HepG2 (cell line): ENCODE data around the gene VAV2. TPM values are rescaled to one million over a fixed set of nuclear protein-coding genes. Genes with fewer than 3 reads are reported as not detected.

ENCODE experiments used
- EZH2 ChIP-seq: conservative IDR thresholded peaks from 2 replicates; pipeline ENCODE4 v1.6.1; 2012; ENCODE audit warnings: mild to moderate bottlenecking, low read depth, low read length, moderate library complexity
- FOXP4 ChIP-seq: sonication (generic); formaldehyde crosslinking; IDR thresholded peaks from 2 replicates; pipeline ENCODE4 v1.4.0; 2020; ENCODE audit warnings: missing genetic modification reagents
- GTF3A ChIP-seq: sonication (generic); formaldehyde crosslinking; conservative IDR thresholded peaks from 2 replicates; pipeline ENCODE4 v1.4.0; 2020; ENCODE audit warnings: mild to moderate bottlenecking, missing genetic modification reagents
- HNF4A ChIP-seq: sonication (generic); formaldehyde crosslinking; IDR thresholded peaks from 2 replicates; pipeline ENCODE4 v1.4.0; 2020; ENCODE audit warnings: missing genetic modification reagents
- MLX ChIP-seq: IDR thresholded peaks from 2 replicates; pipeline ENCODE4 v1.6.1; 2016
- MTF2 ChIP-seq: sonication (generic); formaldehyde crosslinking; IDR thresholded peaks from 2 replicates; pipeline ENCODE4 v1.5.0; 2020; ENCODE audit warnings: missing genetic modification reagents, borderline replicate concordance
- PBX3 ChIP-seq: sonication (generic); formaldehyde crosslinking; IDR thresholded peaks from 2 replicates; pipeline ENCODE4 v1.8.1; 2023; ENCODE audit warnings: missing genetic modification reagents, inconsistent platforms, borderline replicate concordance
- PHF20 ChIP-seq: sonication (generic); formaldehyde crosslinking; IDR thresholded peaks from 2 replicates; pipeline ENCODE4 v1.5.0; 2020; ENCODE audit warnings: mild to moderate bottlenecking, missing genetic modification reagents
- POLR2G ChIP-seq: fragments of 200-400 bp; formaldehyde crosslinking; IDR thresholded peaks from 2 replicates; pipeline ENCODE4 v1.6.1; 2018; ENCODE audit warnings: mild to moderate bottlenecking, low read depth, low read length, moderate library complexity
- RNF219 ChIP-seq: sonication (generic); formaldehyde crosslinking; IDR thresholded peaks from 2 replicates; pipeline ENCODE4 v1.5.0; 2020; ENCODE audit warnings: mild to moderate bottlenecking, missing genetic modification reagents
- SKI ChIP-seq: fragments of 450-650 bp; IDR thresholded peaks from one replicate; pipeline ENCODE4 v1.6.1; 2018; ENCODE audit warnings: mild to moderate bottlenecking; ENCODE audit not compliant: partially characterized antibody
- SRSF9 ChIP-seq: fragments of 200-400 bp; formaldehyde crosslinking; IDR thresholded peaks from 2 replicates; pipeline ENCODE4 v1.6.1; 2018; ENCODE audit warnings: borderline replicate concordance, mild to moderate bottlenecking, low read depth, low read length; ENCODE audit not compliant: insufficient read depth, poor library complexity, severe bottlenecking
- ZNF207 ChIP-seq: fragments of 450-650 bp; IDR thresholded peaks from 2 replicates; pipeline ENCODE4 v1.6.1; 2016; ENCODE audit warnings: antibody characterized with exemption, borderline replicate concordance
- ZNF33B ChIP-seq: sonication (generic); formaldehyde crosslinking; IDR thresholded peaks from 2 replicates; pipeline ENCODE4 v1.5.1; 2020; ENCODE audit warnings: mild to moderate bottlenecking, missing genetic modification reagents
- ZNF350 ChIP-seq: sonication (generic); formaldehyde crosslinking; IDR thresholded peaks from 2 replicates; pipeline ENCODE4 v1.4.0; 2020; ENCODE audit warnings: mild to moderate bottlenecking, low read depth, missing genetic modification reagents, borderline replicate concordance
- ZNF597 ChIP-seq: sonication (generic); formaldehyde crosslinking; IDR thresholded peaks from 2 replicates; pipeline ENCODE4 v1.5.0; 2020; ENCODE audit warnings: missing genetic modification reagents
- ZNF598 ChIP-seq: sonication (generic); formaldehyde crosslinking; IDR thresholded peaks from 2 replicates; pipeline ENCODE4 v1.5.1; 2020; ENCODE audit warnings: mild to moderate bottlenecking, missing genetic modification reagents, borderline replicate concordance
- ZNF768 ChIP-seq: sonication (generic); formaldehyde crosslinking; IDR thresholded peaks from 2 replicates; pipeline ENCODE4 v1.4.0; 2020; ENCODE audit warnings: missing genetic modification reagents
- ZNF790 ChIP-seq: sonication (generic); formaldehyde crosslinking; IDR thresholded peaks from 2 replicates; pipeline ENCODE4 v1.8.0; 2022; ENCODE audit warnings: missing genetic modification reagents, mild to moderate bottlenecking, borderline replicate concordance
- ZNF878 ChIP-seq: sonication (generic); formaldehyde crosslinking; IDR thresholded peaks from 2 replicates; pipeline ENCODE4 v1.8.1; 2023; ENCODE audit warnings: mild to moderate bottlenecking, missing genetic modification reagents, moderate library complexity
- polyA plus RNA-seq, 8 experiments: library from polyadenylated mRNA; depleted of rRNA in 3 of 8; stranded (reverse) in 7 of 8; unstranded in 1 of 8; fragments of >200 nt; fragmentation: Illumina TruSeq in 4 of 8; extraction: Trizol in 4 of 8; gene quantifications; 2 replicates each; pipeline versions ENCODE4 v1.2.1 to v1.2.3, GENCODE V29; 2011 to 2016; ENCODE audit warnings: low read depth in 4 of 8, missing spikeins in 1 of 8, mixed read lengths in 1 of 8; ENCODE audit not compliant: insufficient read depth in 1 of 8
- total RNA-seq, 5 experiments: library from RNA; depleted of rRNA; stranded (reverse); fragments of >200 nt; fragmentation: Illumina TruSeq; extraction: Trizol; gene quantifications; 2 replicates each; pipeline ENCODE4 v1.2.3, GENCODE V29; 2016; ENCODE audit warnings: low read depth in 1 of 5

The VAV2 gene
- total and polyA plus RNA-seq, 2 of the 13 experiments (the other 11 are each of a cell fraction or from before 2014, with no cell fraction given) = 22.5 to 22.9 TPM

- no peak for TF ChIP-seq PHF20
- TF ChIP-seq HNF4A (CRISPR knock-in tag) = peak; percentile 95
- no peak for TF ChIP-seq MLX
- TF ChIP-seq ZNF597 = no peak
- no peak for TF ChIP-seq RNF219 (CRISPR knock-in tag)
- TF ChIP-seq ZNF790 (CRISPR knock-in tag) = no peak
- no peak for TF ChIP-seq ZNF33B
- TF ChIP-seq EZH2 = no peak
- TF ChIP-seq GTF3A (CRISPR knock-in tag) = no peak
- no peak for TF ChIP-seq ZNF878 (CRISPR knock-in tag)
- peak; percentile 63 for TF ChIP-seq FOXP4 (CRISPR knock-in tag)
- no peak for TF ChIP-seq ZNF768 (CRISPR knock-in tag)
- TF ChIP-seq SRSF9 = no peak
- no peak for TF ChIP-seq MTF2 (CRISPR knock-in tag)
- no peak; the same call in 1 of the 2 replicates for TF ChIP-seq ZNF350 (CRISPR knock-in tag)
- no peak for TF ChIP-seq PBX3
- TF ChIP-seq ZNF207 = no peak
- TF ChIP-seq POLR2G = peak; percentile 48; the same call in 1 of the 2 replicates
- no peak for TF ChIP-seq ZNF598
- TF ChIP-seq SKI = peak; percentile 68
These were observed 77.4 kb downstream of the VAV2 start (continued) for GRCh38 chr9:133914442-133915342.
